ENCODE results near the gene LAPTM4A. TPM values are rescaled to one million over a fixed set of nuclear protein-coding genes. Genes with fewer than 3 reads are reported as not detected.

The LAPTM4A gene
- total RNA-seq, 1 experiment from 2014 or later: 160 TPM

- H3K4me1 Mint-ChIP-seq (ENCODE audit: insufficient read depth, unreplicated experiment): no peaks in the 10 kb centered on the region
- intact Hi-C loops (cut with micrococcal nuclease): no loop called here
- no peak overlapping the region for H3K27ac Mint-ChIP-seq (ENCODE audit: low read depth, unreplicated experiment)
- H3K36me3 Mint-ChIP-seq (ENCODE audit: insufficient read depth, unreplicated experiment): no peaks in the 10 kb centered on the region
- H3K9me3 Mint-ChIP-seq (ENCODE audit: unreplicated experiment): peaks cover 7% of the 10 kb centered on the region
- CTCF ChIA-PET: interaction anchor here (0.7 to 6.7 kb wide), 36 partner anchors 8 to 311 kb away, joined by 3 to 205 read pairs (median 8); partner anchors contain the start of gene LAPTM4A
- no peak overlapping the region for H3K4me3 Mint-ChIP-seq (ENCODE audit: unreplicated experiment)
- DNase-seq (ENCODE audit: unreplicated experiment): peak; percentile 14
- no peaks in the 10 kb centered on the region for H3K27me3 Mint-ChIP-seq (ENCODE audit: insufficient read depth, unreplicated experiment)
- POLR2A ChIA-PET: interaction anchor here (0.5 to 4.1 kb wide), 7 partner anchors 22 to 79 kb away, joined by 3 to 49 read pairs (median 9); partner anchors contain the start of genes LAPTM4A and WDR35
- BruUV-seq (replicated peaks): no TSS peak
- no peak for TF ChIP-seq CTCF (IDR thresholded peaks at IDR 0.05; ENCODE audit: unreplicated experiment)
Measured at GRCh38 chr2:20016346-20016745, 35.1 kb downstream of the LAPTM4A start.

DNA sequence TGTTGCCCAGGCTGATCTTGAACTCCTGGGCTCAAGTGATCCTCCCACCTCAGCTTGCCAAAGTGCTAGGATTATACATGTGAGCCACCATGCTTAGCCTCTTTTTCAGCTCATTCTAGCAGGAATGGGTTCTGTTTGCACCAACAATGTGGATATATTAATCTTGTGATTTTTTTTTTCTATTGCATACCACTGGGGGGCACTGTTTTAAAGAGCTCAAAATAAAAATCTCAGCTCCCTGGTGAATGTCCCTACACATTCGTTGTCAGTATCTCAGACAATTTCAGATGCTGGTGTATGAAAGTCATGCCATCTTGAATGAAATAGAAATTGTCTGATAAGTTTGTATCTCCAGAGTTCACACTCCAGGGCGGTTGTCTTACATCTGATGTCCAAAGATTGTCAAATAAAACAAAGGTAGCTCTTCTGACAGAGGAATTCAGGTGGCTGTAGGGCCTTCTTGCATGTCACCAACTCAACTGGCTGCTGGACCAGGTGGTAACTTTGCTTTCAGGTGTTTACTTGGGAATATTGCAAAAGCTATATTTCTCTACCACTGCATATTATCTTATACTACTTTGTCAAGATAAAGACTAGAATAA lies 35.8 kb downstream of the LAPTM4A start:
- Mint-ChIP-seq H3K27me3 (ENCODE audit: insufficient read depth, unreplicated experiment) (no peaks in the 10 kb centered on the region), H3K4me1 (ENCODE audit: insufficient read depth, unreplicated experiment) (no peaks in the 10 kb centered on the region), H3K9me3 (ENCODE audit: unreplicated experiment) (peaks cover 7% of the 10 kb centered on the region), H3K4me3 (ENCODE audit: unreplicated experiment) (no peak overlapping the region), H3K36me3 (ENCODE audit: insufficient read depth, unreplicated experiment) (no peaks in the 10 kb centered on the region), H3K27ac (ENCODE audit: low read depth, unreplicated experiment) (no peak overlapping the region)
- peak; percentile 68 for DNase-seq (ENCODE audit: unreplicated experiment)
- POLR2A ChIA-PET: interaction anchor here (0.5 to 4.1 kb wide), 11 partner anchors 25 to 240 kb away, joined by 3 to 49 read pairs (median 7); partner anchors contain the start of genes LAPTM4A and WDR35
- BruUV-seq (replicated peaks): no TSS peak
- CTCF ChIA-PET: interaction anchor here (0.5 to 6.7 kb wide), 64 partner anchors 7 to 1494 kb away, joined by 3 to 205 read pairs (median 6); partner anchors contain the start of genes LAPTM4A and WDR35
- TF ChIP-seq CTCF (IDR thresholded peaks at IDR 0.05; ENCODE audit: unreplicated experiment): peak; percentile 43
- intact Hi-C loops (cut with micrococcal nuclease): loop anchor here (1.0 kb wide), 4 partner anchors 34 to 83 kb away; no protein-coding TSS in a partner anchor

GRCh38 chr2:20013126-20013849 lies 38.1 kb downstream of the LAPTM4A start:
- Mint-ChIP-seq H3K27me3 (ENCODE audit: insufficient read depth, unreplicated experiment) (no peaks in the 10 kb centered on the region), H3K4me3 (ENCODE audit: unreplicated experiment) (peak overlapping the region; percentile 52), H3K4me1 (ENCODE audit: insufficient read depth, unreplicated experiment) (no peaks in the 10 kb centered on the region), H3K9me3 (ENCODE audit: unreplicated experiment) (peaks cover 7% of the 10 kb centered on the region), H3K27ac (ENCODE audit: low read depth, unreplicated experiment) (no peak overlapping the region), H3K36me3 (ENCODE audit: insufficient read depth, unreplicated experiment) (no peaks in the 10 kb centered on the region)
- CTCF ChIA-PET: interaction anchor here (0.6 to 6.7 kb wide), 15 partner anchors 10 to 805 kb away, joined by 3 to 205 read pairs (median 15); partner anchors contain the start of gene LAPTM4A
- intact Hi-C loops (cut with micrococcal nuclease): no loop called here
- DNase-seq (ENCODE audit: unreplicated experiment): no peak
- POLR2A ChIA-PET: interaction anchor here (0.6 to 4.1 kb wide), 4 partner anchors 23 to 212 kb away, joined by 4 to 49 read pairs (median 6); partner anchors contain the start of genes LAPTM4A and WDR35
- no peak for TF ChIP-seq CTCF (IDR thresholded peaks at IDR 0.05; ENCODE audit: unreplicated experiment)
- no TSS peak for BruUV-seq (replicated peaks)

Measured in MCF 10A (cell line).